Ecto neural progenitor cell (in vitro differentiated cells): Measurements from ENCODE around the gene DUS2.
"Not testable (repeated sequence)": the region's sequence is repeated elsewhere in the genome, so short reads cannot be mapped to it uniquely, and the experiment has no call there.

ENCODE experiments used
- DNase-seq: peaks from one replicate; pipeline ENCODE4 v3.0.0-alpha.2; 2018; ENCODE audit warnings: low spot score

Gene DUS2

DNA sequence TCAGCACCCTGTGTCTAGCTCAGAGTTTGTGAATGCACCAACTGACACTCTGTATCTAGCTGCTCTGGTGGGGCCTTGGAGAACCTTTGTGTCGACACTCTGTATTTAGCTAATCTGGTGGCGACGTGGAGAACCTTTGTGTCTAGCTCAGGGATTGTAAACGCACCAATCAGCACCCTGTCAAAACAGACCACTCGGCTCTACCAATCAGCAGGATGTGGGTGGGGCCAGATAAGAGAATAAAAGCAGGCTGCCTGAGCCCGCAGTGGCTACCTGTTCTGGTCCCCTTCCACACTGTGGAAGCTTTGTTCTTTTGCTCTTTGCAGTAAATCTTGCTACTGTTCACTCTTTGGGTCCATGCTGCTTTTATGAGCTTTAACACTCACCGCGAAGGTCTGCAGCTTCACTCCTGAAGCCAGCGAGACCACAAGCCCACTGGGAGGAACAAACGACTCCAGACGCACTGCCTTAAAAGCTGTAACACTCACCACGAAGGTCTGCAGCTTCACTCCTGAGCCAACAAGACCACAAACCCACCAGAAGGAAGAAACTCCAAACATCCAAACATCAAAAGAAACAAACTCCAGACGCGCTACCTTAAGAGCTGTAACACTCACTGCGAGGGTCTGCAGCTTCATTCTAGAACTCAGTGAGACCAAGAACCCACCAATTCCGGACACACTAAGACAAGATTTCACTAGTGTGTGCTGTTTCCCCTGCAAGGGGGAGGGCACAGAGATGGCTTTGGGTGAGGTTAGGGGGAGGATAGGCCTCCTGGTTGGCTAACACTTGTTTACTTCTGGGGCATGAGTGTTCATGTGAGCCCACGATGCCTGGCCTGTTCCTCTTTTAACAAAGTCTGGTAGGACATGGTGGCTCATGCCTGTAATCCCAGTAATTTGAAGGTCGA lies 24.1 kb upstream of the DUS2 start, which contains the start of gene DPEP2:
TSS of gene DPEP2 (minus strand) at position 706 of the 910 bp plus-strand sequence. CDS start 6,272 bp downstream, outside the sequence.
- not testable (repeated sequence) for DNase-seq

GRCh38 chr16:67999985-68000384 lies 23.1 kb upstream of the DUS2 start:
- DNase-seq = no peak

GRCh38 chr16:68000450-68000849 lies 22.6 kb upstream of the DUS2 start:
- DNase-seq = no peak

DNA sequence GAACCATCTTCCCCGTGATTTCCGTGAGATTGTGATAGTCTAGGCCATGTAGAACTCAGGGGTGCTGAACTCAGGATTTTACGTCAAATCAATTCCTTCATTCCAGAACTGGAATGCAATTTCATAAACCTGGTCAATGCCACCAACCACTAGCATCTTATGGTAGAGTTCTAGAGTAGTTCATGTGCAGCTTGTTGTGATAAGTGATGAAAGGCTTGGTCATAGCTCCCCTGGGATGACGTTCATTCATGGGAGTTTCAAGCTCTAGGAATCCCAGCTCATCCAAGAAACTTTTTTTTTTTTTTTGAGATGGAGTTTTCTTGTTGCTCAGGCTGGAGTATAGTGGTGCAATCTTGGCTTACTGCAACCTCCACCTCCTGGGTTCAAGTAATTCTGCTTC lies 20.1 kb upstream of the DUS2 start:
- no peak for DNase-seq

DNA sequence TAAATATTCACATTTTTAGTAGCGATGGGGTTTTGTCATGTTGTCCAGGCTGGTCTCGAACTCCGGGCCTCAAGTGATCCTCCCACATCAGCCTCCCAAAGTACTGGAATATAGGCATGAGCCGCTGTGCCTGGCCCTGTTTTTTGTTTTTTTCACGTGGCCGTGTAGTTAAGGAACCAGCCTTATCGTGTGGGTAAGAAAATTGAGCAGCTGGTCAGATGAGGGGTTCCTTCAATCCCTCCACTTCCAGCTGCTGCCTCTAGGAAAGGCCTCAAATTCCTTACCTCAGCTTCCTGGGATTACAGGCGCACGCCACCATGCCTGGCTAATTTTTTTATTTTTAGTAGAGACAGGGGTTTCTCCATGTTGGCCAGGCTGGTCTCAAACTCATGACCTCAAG lies 17.9 kb upstream of the DUS2 start:
- no peak for DNase-seq

- DNase-seq = no peak
These were observed 17.2 kb upstream of the DUS2 start for GRCh38 chr16:68005786-68006286.

- DNase-seq = no peak
These were observed 13.8 kb upstream of the DUS2 start for GRCh38 chr16:68009157-68009735.

DNA sequence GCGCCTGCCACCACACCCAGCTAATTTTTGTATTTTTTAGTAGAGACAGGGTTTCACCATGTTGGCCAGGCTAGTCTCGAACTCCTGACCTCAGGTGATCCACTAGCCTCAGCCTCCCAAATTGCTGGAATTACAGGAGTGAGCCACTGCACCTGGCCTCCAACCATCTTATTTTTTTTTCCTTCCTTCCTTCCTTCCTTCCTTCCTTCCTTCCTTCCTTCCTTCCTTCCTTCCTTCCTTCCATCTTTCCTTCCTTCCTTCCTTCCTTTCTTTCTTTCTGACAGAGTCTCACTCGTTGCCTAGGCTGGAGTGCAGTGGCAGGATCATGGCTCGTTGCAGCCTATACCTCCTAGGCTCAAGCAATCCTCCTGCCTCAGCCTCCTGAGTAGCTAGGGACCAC lies 13.2 kb upstream of the DUS2 start:
- not testable (repeated sequence) for DNase-seq

DNA sequence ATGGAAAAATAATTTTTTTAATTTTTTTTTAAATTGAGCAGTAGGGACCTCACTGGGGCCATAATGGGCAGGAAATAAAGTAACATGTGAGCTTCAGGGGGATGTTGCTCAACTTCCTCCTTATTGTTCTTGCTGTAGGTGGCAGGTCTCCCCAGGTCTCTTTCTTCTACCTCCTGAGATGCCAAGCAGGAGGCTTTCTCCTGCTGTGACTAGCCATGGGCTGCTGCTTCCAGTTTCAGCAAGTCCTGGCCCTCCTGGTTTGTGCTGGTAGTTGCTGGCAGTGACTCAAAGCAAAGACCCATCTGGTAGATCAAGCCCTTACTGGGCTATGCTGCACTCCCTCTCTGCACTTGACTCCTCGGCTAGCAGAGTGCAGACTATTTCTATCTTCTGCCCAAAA lies 9.6 kb upstream of the DUS2 start:
- DNase-seq = no peak

DNA sequence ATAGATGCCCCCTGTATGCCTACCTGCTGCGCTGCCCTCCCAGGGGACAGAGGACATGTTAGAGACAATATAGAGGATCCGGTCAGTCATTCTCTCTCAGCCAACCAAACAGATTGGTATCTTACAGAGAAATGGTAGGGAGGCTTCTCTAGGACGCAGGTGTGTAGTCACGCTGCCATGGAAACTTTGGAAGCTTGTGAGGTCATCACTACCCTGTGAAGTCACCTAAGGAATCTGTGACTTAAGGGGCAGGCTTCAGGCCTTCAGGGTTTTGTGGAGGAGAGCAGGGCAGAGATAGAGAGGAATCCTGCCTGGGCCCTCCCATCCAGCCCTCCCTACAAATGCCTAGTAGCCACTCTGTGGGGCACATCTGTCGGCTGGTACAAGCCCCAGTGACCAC lies 7.4 kb upstream of the DUS2 start, which contains the start of gene DPEP2NB:
TSS of gene DPEP2NB (minus strand) at position 231 of the 400 bp plus-strand sequence. CDS start at position 90, 141 bp downstream.
- no peak for DNase-seq

- no peak for DNase-seq
These were observed 3.9 kb upstream of the DUS2 start for GRCh38 chr16:68019167-68019680.

GRCh38 chr16:68021490-68021889 lies 1.6 kb upstream of the DUS2 start:
- DNase-seq = no peak

- DNase-seq = no peak
These were observed 781 bp upstream of the DUS2 start for GRCh38 chr16:68022278-68022727.

GRCh38 chr16:68028996-68029395 lies 5.9 kb downstream of the DUS2 start:
- no peak for DNase-seq

DNA sequence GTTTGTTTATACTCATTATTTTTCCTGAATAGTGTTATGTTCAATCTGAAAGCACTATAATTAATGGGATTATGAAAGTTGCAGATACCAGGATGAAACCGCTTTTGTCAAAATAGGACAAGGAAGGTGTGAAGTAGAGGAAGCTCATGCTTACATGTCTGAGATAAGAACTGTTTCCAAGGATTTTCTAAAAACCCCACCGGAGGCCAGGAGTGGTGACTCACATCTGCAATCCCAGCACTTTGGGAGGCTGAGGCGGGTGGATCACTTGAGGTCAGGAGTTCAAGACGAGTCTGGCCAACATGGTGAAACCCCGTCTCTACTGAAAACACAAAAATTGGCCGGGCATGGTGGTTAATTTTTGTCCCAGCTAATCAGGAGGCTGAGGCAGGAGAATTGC lies 7.0 kb downstream of the DUS2 start:
- DNase-seq = not testable (repeated sequence)

GRCh38 chr16:68031951-68032350 lies 8.9 kb downstream of the DUS2 start:
- DNase-seq = no peak

- DNase-seq = no peak
These were observed 10.0 kb downstream of the DUS2 start for GRCh38 chr16:68033101-68033500.

- DNase-seq = no peak
These were observed 12.1 kb downstream of the DUS2 start for GRCh38 chr16:68035227-68035626.

- no peak for DNase-seq
These were observed 14.9 kb downstream of the DUS2 start for GRCh38 chr16:68037841-68038597.

- peak; percentile 86 for DNase-seq
These were observed 17.6 kb downstream of the DUS2 start for GRCh38 chr16:68040506-68041288.

- DNase-seq = no peak
These were observed 18.7 kb downstream of the DUS2 start for GRCh38 chr16:68041783-68042182.
